Subcutaneous adipose tissue (tissue), 4 donors: Measurements from ENCODE around the gene ELMO2. TPM values are rescaled to one million over a fixed set of nuclear protein-coding genes. Genes with fewer than 3 reads are reported as not detected.

Source experiments
- total RNA-seq, 4 donors: library from RNA; depleted of rRNA; stranded (reverse); fragments of >200 nt; gene quantifications; one replicate each; pipeline ENCODE4 v1.1.0, GENCODE V29; 2016
- TF ChIP-seq, protein P1 (sequence below): fragments of 450-650 bp; IDR thresholded peaks from one replicate; pipeline ENCODE4 v1.5.1; 2016; ENCODE audit warnings: low read depth, mild to moderate bottlenecking, control low read depth, antibody characterized with exemption, moderate library complexity

Gene ELMO2
- total RNA-seq, 4 donors from 2014 or later: 37.3 to 54.7 (median 44.0) TPM

GRCh38 chr20:46416839-46417238, 10.4 kb upstream of the ELMO2 start:
- TF ChIP-seq, protein P1, sequence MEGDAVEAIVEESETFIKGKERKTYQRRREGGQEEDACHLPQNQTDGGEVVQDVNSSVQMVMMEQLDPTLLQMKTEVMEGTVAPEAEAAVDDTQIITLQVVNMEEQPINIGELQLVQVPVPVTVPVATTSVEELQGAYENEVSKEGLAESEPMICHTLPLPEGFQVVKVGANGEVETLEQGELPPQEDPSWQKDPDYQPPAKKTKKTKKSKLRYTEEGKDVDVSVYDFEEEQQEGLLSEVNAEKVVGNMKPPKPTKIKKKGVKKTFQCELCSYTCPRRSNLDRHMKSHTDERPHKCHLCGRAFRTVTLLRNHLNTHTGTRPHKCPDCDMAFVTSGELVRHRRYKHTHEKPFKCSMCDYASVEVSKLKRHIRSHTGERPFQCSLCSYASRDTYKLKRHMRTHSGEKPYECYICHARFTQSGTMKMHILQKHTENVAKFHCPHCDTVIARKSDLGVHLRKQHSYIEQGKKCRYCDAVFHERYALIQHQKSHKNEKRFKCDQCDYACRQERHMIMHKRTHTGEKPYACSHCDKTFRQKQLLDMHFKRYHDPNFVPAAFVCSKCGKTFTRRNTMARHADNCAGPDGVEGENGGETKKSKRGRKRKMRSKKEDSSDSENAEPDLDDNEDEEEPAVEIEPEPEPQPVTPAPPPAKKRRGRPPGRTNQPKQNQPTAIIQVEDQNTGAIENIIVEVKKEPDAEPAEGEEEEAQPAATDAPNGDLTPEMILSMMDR: no peak

- TF ChIP-seq, protein P1: no peak
Observed at GRCh38 chr20:46416421-46416820, 10.0 kb upstream of the ELMO2 start.

DNA sequence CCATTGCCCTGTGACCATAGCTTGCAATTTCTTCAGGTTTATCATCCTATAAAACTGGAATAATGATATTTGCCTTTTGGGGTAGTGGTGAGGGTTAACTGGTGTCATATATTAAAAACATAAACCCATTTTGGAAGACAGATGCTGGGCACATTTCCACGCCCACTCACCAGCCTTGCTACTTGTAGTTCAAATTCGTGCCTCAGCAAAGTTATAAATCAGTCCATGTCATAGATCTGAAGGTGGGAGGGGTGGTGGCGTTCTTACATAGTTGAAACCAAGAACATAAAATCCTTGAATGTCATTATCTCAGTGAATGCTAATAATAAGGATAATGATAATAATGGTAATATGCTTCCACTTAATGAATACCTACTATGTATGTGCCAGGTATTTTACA, 9.4 kb upstream of the ELMO2 start:
- TF ChIP-seq, protein P1: no peak

- TF ChIP-seq, protein P1: no peak
Observed at GRCh38 chr20:46414608-46415007, 8.2 kb upstream of the ELMO2 start.

- TF ChIP-seq, protein P1: no peak
Observed at GRCh38 chr20:46411637-46412036, 5.2 kb upstream of the ELMO2 start.

- TF ChIP-seq, protein P1: no peak
Observed at GRCh38 chr20:46408281-46408731, 1.9 kb upstream of the ELMO2 start.

- TF ChIP-seq, protein P1: no peak
Observed at GRCh38 chr20:46407671-46407996, 1.2 kb upstream of the ELMO2 start.
